GM23338 (cell line): ENCODE measurements around the gene LRBA.

Experiments used
- CTCF ChIP-seq, 2 experiments: fragments of 200-600 bp in 1 of 2; sonication (generic) in 1 of 2; conservative IDR thresholded peaks; 2 replicates each; pipeline versions ENCODE4 v1.5.1 to v1.6.1; 2016 to 2017; ENCODE audit warnings: antibody characterized with exemption in 2 of 2, low read depth in 2 of 2, mild to moderate bottlenecking in 2 of 2, moderate library complexity in 1 of 2
- EZH2 ChIP-seq: fragments of 200-600 bp; sonication (generic); IDR thresholded peaks from one replicate; pipeline ENCODE4 v1.8.0; 2017; ENCODE audit warnings: antibody characterized with exemption, mild to moderate bottlenecking, low read depth; ENCODE audit not compliant: unreplicated experiment
- EZH2phosphoT487 ChIP-seq: fragments of 200-600 bp; sonication (generic); IDR thresholded peaks from one replicate; pipeline ENCODE4 v1.8.1; 2018; ENCODE audit warnings: antibody characterized with exemption; ENCODE audit not compliant: unreplicated experiment
- JUNB ChIP-seq: IDR thresholded peaks from one replicate; pipeline ENCODE4 v1.6.1; 2016; ENCODE audit warnings: antibody characterized with exemption; ENCODE audit not compliant: unreplicated experiment
- POLR2AphosphoS5 ChIP-seq: IDR thresholded peaks from 2 replicates; pipeline ENCODE4 v1.6.1; 2016; ENCODE audit warnings: antibody characterized with exemption, low read depth
- REST ChIP-seq: IDR thresholded peaks from one replicate; pipeline ENCODE4 v1.6.1; 2018; ENCODE audit warnings: antibody characterized with exemption; ENCODE audit not compliant: unreplicated experiment
- STAT1 ChIP-seq: IDR thresholded peaks from one replicate; pipeline ENCODE4 v1.6.1; 2016; ENCODE audit warnings: antibody characterized with exemption; ENCODE audit not compliant: unreplicated experiment

- no peak for TF ChIP-seq EZH2
- no peak for TF ChIP-seq REST
- TF ChIP-seq EZH2phosphoT487 = no peak
- TF ChIP-seq POLR2AphosphoS5 = no peak
- TF ChIP-seq CTCF (conservative IDR thresholded peaks at IDR 0.05; ENCODE audit: low read depth in 2 of 2) = no peak
- TF ChIP-seq JUNB = no peak
- no peak for TF ChIP-seq STAT1
These were observed 233.9 kb downstream of the LRBA start for GRCh38 chr4:150781191-150781590.
